Caco-2 (cell line): ENCODE data around the gene TLE3. TPM values are rescaled to one million over a fixed set of nuclear protein-coding genes. Genes with fewer than 3 reads are reported as not detected.

Experiments
- BruUV-seq: library from RNA; stranded (reverse); fragments of 400-500 nt; replicated peaks from 2 replicates; lab custom pipeline; 2021; lab: Mats Ljungman, UMichigan
- CTCF ChIA-PET: fragments of 300-600 bp; sonication (Branson Sonifier 250); formaldehyde crosslinking; loops from one replicate; lab custom pipeline; 2022; ENCODE audit warnings: antibody characterized with exemption; lab: Charles Lee
- POLR2A ChIA-PET: fragments of 300-600 bp; sonication (Branson Sonifier 250); formaldehyde crosslinking; loops from one replicate; lab custom pipeline; 2022; ENCODE audit warnings: antibody characterized with exemption; lab: Charles Lee
- DNase-seq, 2 experiments: peaks; one replicate each; pipeline versions ENCODE4 v3.0.0 to v3.0.0-alpha.2; 2020 to 2022
- H3K27me3 ChIP-seq: replicated peaks from 2 replicates; pipeline ENCODE4 v1.6.0; 2011; ENCODE audit warnings: low read length; ENCODE audit not compliant: control insufficient read depth, insufficient read depth
- H3K36me3 ChIP-seq: 2 replicates; pipeline ENCODE4 v1.5.1; 2011; ENCODE audit warnings: low read length; ENCODE audit not compliant: control insufficient read depth, insufficient read depth
- H3K4me1 ChIP-seq: fragments of 250-450 bp; sonication (Bioruptor Pico); 2 replicates; pipeline ENCODE4 v1.5.1; 2020; ENCODE audit warnings: mild to moderate bottlenecking
- H3K4me3 ChIP-seq: 2 replicates; pipeline ENCODE4 v1.5.1; 2011; ENCODE audit warnings: low read depth, mild to moderate bottlenecking, control low read depth, low read length
- H3K9me3 ChIP-seq: fragments of 250-450 bp; sonication (Bioruptor Pico); 2 replicates; pipeline ENCODE4 v1.5.1; 2020; ENCODE audit warnings: mild to moderate bottlenecking, moderate library complexity
- H3K27ac Mint-ChIP-seq: one replicate; pipeline ENCODE4 v1.8.0; 2022; ENCODE audit warnings: mixed read lengths; ENCODE audit not compliant: unreplicated experiment
- H3K27me3 Mint-ChIP-seq: one replicate; pipeline ENCODE4 v1.8.0; 2022; ENCODE audit warnings: mixed read lengths; ENCODE audit not compliant: insufficient read depth, unreplicated experiment
- H3K36me3 Mint-ChIP-seq: one replicate; pipeline ENCODE4 v1.8.0; 2022; ENCODE audit warnings: mild to moderate bottlenecking, mixed read lengths; ENCODE audit not compliant: insufficient read depth, unreplicated experiment
- H3K4me1 Mint-ChIP-seq: one replicate; pipeline ENCODE4 v1.8.0; 2022; ENCODE audit warnings: low read depth, mixed read lengths; ENCODE audit not compliant: unreplicated experiment
- H3K4me3 Mint-ChIP-seq: one replicate; pipeline ENCODE4 v1.8.0; 2022; ENCODE audit warnings: mild to moderate bottlenecking, moderate library complexity, mixed read lengths; ENCODE audit not compliant: unreplicated experiment
- H3K9me3 Mint-ChIP-seq: one replicate; pipeline ENCODE4 v1.8.0; 2022; ENCODE audit warnings: mixed read lengths; ENCODE audit not compliant: unreplicated experiment
- CTCF ChIP-seq, 2 experiments: fragments of 200-600 bp in 1 of 2; IDR thresholded peaks; 1 replicate in 1 of 2; 2 replicates in 1 of 2; pipeline versions ENCODE4 v1.5.1 to v1.8.0; 2011 to 2022; ENCODE audit warnings: antibody characterized with exemption in 1 of 2, control low read depth in 1 of 2, inconsistent platforms in 1 of 2, low read depth in 1 of 2, low read length in 1 of 2, mild to moderate bottlenecking in 1 of 2, moderate library complexity in 1 of 2; ENCODE audit not compliant: insufficient read depth in 1 of 2, severe bottlenecking in 1 of 2, unreplicated experiment in 1 of 2
- intact Hi-C: fragments of 100-400 bp; cut with micrococcal nuclease; formaldehyde crosslinking; loops from one replicate; pipeline ENCODE4 v1.10.0; 2022; ENCODE audit not compliant: unreplicated experiment
- total RNA-seq: library from RNA; stranded (reverse); gene quantifications from 2 replicates; pipeline ENCODE4 v1.2.3, GENCODE V29; 2022

Gene TLE3
- total RNA-seq, 1 experiment from 2014 or later, result 105 TPM

GRCh38 chr15:70077188-70078147, 20.2 kb downstream of the TLE3 start:
- Mint-ChIP-seq H3K4me1 (peaks cover 8% of the 10 kb centered on the region), H3K4me3 (no peak overlapping the region), H3K9me3 (no peaks in the 10 kb centered on the region), H3K27me3 (no peaks in the 10 kb centered on the region), H3K27ac (no peak overlapping the region), H3K36me3 (peaks cover 87% of the 10 kb centered on the region)
- ChIA-PET POLR2A (no interaction called here), CTCF (interaction anchor here (0.6 to 1.5 kb wide), 2 partner anchors 15 to 17 kb away, joined by 3 to 4 read pairs; no protein-coding TSS in a partner anchor)
- Histone ChIP-seq H3K27me3 (no peaks in the 10 kb centered on the region), H3K9me3 (no peaks in the 10 kb centered on the region), H3K4me1 (peaks cover 24% of the 10 kb centered on the region), H3K36me3 (peaks cover 7% of the 10 kb centered on the region), H3K4me3 (no peak overlapping the region)
- TF ChIP-seq CTCF (IDR thresholded peaks at IDR 0.05; ENCODE audit: insufficient read depth in 1 of 2, low read depth in 1 of 2, low read length in 1 of 2, severe bottlenecking in 1 of 2, unreplicated experiment in 1 of 2), result no peak
- DNase-seq, result no peak
- intact Hi-C loops, result no loop called here
- no TSS peak for BruUV-seq

- no peak for TF ChIP-seq CTCF (IDR thresholded peaks at IDR 0.05; ENCODE audit: insufficient read depth in 1 of 2, low read depth in 1 of 2, low read length in 1 of 2, severe bottlenecking in 1 of 2, unreplicated experiment in 1 of 2)
- Histone ChIP-seq H3K9me3 (no peaks in the 10 kb centered on the region), H3K4me1 (peaks cover 10% of the 10 kb centered on the region), H3K27me3 (no peaks in the 10 kb centered on the region), H3K36me3 (peaks cover 4% of the 10 kb centered on the region; the same call in 1 of the 2 replicates), H3K4me3 (no peak overlapping the region)
- Mint-ChIP-seq H3K27ac (no peak overlapping the region), H3K36me3 (peaks cover 84% of the 10 kb centered on the region), H3K27me3 (no peaks in the 10 kb centered on the region), H3K4me3 (no peak overlapping the region), H3K9me3 (no peaks in the 10 kb centered on the region), H3K4me1 (no peaks in the 10 kb centered on the region)
- intact Hi-C loops, result no loop called here
- no TSS peak for BruUV-seq
- no peak for DNase-seq
- CTCF ChIA-PET, result no interaction called here
- POLR2A ChIA-PET, result no interaction called here
Measured at GRCh38 chr15:70074380-70074779, 23.3 kb downstream of the TLE3 start.

- Mint-ChIP-seq H3K27ac (no peak overlapping the region), H3K4me1 (no peaks in the 10 kb centered on the region), H3K27me3 (no peaks in the 10 kb centered on the region), H3K4me3 (no peak overlapping the region), H3K36me3 (peaks cover 90% of the 10 kb centered on the region), H3K9me3 (no peaks in the 10 kb centered on the region)
- H3K9me3 ChIP-seq, result no peaks in the 10 kb centered on the region
- no peak overlapping the region for H3K4me3 ChIP-seq
- ChIA-PET CTCF (no interaction called here), POLR2A (no interaction called here)
- no TSS peak for BruUV-seq
- no peaks in the 10 kb centered on the region for H3K27me3 ChIP-seq
- intact Hi-C loops, result no loop called here
- peaks cover 4% of the 10 kb centered on the region; the same call in 1 of the 2 replicates for H3K36me3 ChIP-seq
- no peak for DNase-seq
- H3K4me1 ChIP-seq, result no peaks in the 10 kb centered on the region
- TF ChIP-seq CTCF (IDR thresholded peaks at IDR 0.05; ENCODE audit: insufficient read depth in 1 of 2, low read depth in 1 of 2, low read length in 1 of 2, severe bottlenecking in 1 of 2, unreplicated experiment in 1 of 2), result no peak
Measured at GRCh38 chr15:70072479-70072878, 25.2 kb downstream of the TLE3 start.
